Kidney capillary endothelial cell (primary cell): ENCODE data around the gene SLC6A11.

Source experiments
- DNase-seq: peaks from one replicate; pipeline ENCODE4 v3.0.0-alpha.2; 2018; ENCODE audit warnings: low spot score

Gene SLC6A11

DNA sequence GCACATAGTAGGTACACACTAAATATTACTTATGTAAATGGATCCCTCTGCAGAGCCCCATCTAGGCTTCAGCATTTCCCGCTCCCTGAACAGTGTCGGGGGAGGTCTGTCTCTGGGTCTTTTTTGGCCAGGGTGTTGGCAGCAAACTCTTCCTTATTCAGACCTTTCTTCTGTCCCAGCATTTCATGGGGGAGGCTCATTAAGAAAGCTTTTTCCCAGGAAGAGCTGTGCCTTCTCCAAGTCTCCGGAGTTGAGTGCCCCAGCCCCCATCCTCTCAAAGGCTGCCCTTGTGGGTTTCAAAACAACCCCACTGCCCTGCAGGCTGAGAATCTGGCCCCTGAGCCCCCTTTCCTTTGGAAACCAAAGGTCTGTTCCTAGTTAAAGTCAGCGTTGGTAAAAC, 25.1 kb downstream of the SLC6A11 start:
- no peak for DNase-seq

DNA sequence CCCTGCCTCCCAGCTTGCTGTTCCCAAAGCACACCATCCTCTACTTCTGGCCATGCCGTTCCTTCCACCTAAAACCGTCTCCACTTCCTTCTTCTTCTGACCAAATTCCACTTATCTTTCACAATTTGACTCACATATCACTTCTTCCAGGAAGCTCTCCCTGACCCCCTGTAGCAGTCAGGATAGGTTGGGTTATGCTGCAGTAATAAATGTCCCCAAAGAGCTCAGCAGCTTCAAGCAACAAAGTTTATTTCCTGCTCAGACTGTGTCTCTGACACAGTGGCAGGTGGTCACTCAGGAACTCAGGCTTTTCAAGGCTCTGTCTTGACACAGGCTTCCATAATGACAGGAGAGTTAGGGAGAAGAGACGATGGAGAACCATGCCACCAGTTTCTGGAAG, 27.4 kb downstream of the SLC6A11 start:
- DNase-seq = no peak

- DNase-seq = no peak
Observed at GRCh38 chr3:10845001-10845761, 29.2 kb downstream of the SLC6A11 start.

GRCh38 chr3:10845839-10846656, 30.0 kb downstream of the SLC6A11 start:
- DNase-seq = no peak

- no peak for DNase-seq
Observed at GRCh38 chr3:10846657-10846975, 30.6 kb downstream of the SLC6A11 start.

- DNase-seq = no peak
Observed at GRCh38 chr3:10848261-10848660, 32.2 kb downstream of the SLC6A11 start.

DNA sequence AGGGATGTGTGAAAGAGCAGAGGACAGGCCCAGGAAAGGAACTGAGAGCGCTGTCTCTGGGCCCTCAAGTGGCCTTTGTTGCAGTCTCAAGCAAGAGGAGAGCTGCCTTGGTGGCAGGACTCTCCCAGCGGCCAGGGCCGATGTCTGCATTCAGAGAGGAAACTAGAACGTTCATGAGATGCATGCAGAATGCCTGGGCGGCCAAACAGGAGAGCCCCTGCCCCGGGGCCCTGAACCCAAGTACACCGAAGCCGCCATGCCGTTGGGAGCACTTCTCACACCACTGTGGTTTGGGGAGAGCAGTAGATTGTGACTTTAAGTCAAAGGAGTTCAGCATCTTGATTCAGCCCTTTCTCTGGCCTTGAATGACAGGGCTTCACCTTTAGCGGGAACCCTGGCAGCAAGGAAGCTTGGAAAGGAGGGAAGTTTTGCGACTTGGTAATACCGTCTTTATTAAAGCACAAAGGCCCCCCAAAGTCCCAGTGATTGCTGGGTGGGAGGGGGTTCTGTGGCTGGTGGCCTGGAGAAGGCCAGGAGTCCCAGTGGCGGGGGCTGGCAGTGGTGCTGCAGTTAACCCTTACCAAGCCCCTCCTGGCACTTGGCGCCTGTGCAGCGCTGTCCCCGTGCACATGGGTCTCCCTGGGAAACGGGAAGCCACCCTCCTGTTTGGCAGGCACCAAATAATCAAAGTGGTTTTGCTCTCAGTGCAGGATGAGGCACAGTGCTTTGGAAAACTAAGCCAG, 36.2 kb downstream of the SLC6A11 start:
- DNase-seq = no peak

DNA sequence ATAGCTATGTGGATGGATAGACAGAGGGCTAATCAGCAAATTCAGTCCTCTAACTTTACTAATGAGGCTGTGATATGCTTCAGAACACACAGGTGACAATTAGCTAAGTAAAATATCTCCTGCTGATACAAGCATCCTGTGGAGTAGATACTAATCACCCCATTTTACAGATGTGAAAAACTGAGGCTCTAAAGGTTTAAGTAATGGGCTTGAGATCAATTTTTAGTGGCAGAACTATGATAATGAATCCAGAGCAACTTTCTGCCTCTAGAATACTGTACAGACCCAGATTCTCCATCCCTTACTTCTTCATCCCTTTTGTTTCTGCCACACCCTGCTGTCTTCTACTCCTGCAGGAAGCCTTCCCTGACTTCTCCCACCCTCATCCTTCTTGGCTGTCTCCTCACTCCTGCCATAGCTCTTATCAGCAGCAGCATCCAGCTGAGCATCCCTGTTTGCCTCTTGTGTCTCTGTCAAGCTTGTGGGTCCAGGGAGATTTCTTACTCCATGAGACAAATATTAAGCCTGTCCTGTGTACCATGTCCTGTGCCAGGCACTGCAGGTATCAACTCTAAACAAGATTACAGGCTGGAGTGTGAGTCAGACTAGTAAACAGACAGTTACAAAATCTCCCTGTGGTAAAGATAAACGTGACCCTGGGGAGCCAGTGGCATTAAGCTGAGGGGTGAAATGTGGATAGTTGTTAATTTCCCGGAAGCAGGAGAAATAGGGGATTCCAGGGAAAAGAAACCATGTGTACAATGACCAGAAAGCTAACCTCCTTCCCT, 39.2 kb downstream of the SLC6A11 start:
- no peak for DNase-seq

- peak; percentile 5 for DNase-seq
Observed at GRCh38 chr3:10855871-10856662, 40.0 kb downstream of the SLC6A11 start.

GRCh38 chr3:10857235-10857634, 41.2 kb downstream of the SLC6A11 start:
- DNase-seq = no peak

DNA sequence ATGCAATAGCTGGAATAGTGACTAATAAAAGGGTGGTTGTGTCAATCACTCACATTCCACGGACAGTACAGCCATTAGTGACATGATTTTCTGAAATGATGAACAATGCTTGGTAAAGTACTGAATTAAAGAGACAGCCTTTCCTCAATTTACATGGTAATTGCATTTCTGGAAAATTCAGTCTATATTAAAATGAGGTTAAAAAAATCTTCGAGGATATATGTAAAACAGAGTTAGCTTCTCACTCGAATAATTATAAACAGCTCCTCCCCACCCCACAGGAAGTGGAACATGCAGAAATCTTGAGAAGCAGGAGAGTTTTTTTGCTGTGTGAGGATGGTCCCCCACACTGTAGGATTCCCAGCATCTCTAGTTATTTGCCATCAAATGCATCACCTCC, 42.1 kb downstream of the SLC6A11 start:
- DNase-seq = no peak

DNA sequence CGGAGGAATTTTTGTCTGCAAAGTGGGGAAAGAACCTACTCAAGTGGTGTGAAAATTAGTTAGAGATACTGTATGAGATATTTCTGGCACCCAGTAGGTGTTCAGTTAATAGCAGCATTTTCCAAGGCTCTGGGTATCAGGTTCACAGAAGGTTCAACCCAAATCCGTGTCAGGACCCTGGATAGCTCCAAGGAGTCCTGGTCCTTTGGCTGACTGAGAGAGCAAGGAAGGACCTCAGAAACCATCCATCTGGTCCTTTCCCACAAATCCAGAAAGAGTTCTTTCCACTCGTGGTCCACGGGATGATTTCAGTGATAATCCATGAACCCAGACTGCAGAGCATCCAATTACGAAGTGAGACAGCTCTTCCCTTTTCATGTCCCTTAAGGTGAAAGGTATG, 51.4 kb downstream of the SLC6A11 start:
- DNase-seq = peak; percentile 2

GRCh38 chr3:10869460-10869859, 53.4 kb downstream of the SLC6A11 start:
- DNase-seq = no peak

GRCh38 chr3:10870296-10870695, 54.3 kb downstream of the SLC6A11 start:
- DNase-seq = no peak

GRCh38 chr3:10873415-10873814, 57.4 kb downstream of the SLC6A11 start:
- DNase-seq = no peak

- no peak for DNase-seq
Observed at GRCh38 chr3:10875914-10876313, 59.9 kb downstream of the SLC6A11 start.

- DNase-seq = no peak
Observed at GRCh38 chr3:10876661-10877060, 60.6 kb downstream of the SLC6A11 start.

DNA sequence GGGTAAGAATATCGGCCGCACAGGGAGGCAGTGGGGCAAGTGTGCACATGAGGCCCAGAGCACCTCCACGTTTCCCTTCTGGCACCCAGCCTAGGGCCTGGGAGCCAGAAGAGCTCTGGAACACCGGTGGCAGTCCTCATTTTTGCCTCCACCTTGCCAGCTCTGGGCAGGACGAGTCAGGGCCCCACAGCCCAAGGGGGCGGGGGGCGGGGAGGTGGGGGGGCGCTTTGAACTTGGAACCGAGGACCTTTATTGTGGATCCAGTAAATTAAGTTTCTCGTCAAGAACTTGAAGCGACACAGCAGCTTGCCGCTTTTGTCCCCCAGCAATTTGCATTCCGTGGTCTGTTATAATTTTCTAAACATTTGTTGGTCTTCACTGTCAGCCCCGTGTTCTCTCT, 66.8 kb downstream of the SLC6A11 start:
- DNase-seq = no peak

DNA sequence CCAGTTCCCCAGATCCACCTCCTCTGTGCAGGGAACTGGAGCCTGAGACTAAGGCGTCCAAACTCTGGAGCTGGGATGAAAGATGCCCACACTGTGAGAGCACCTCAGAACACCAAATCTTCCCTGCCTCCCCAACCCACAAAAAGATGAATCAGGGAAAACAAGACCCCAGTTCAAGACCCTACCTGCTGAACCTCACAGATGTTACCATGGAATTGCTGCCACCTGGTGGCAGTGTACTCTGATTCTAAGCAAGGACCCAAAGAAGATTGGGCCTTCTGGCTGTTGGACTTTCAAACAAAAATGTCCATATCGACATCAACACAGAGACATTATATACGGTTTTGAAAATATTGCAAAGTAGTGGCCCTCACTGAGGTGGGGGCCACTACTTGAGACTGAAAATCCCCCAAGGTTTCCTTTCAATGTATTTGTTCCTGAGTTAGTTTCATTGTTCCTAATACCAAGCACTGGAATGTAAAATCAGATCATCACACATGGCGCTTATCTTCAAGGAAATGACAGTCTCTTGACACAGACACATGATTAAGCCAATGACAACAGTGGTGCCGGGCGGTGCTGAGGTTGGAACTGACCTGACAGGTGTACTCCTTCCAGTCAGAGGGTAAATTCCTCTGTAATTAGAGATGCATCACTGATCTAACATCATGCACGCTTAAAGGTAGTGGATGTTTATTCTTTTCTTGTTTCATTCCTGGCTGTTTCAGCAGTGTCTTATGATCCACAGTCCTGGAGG, 67.6 kb downstream of the SLC6A11 start:
- peak; percentile 8 for DNase-seq

GRCh38 chr3:10887015-10887414, 71.0 kb downstream of the SLC6A11 start:
- DNase-seq = no peak
